ENCODE results near the gene SYNDIG1. TPM values are rescaled to one million over a fixed set of nuclear protein-coding genes. Genes with fewer than 3 reads are reported as not detected.

SYNDIG1 gene
- total and polyA plus RNA-seq, 2 donors (not counting 1 experiment from before 2014, with no cell fraction given) = not detected

- Histone ChIP-seq H3K36me3 (replicated peaks in 1 of 2; ENCODE audit: control extremely low read depth in 1 of 2, control insufficient read depth in 1 of 2, extremely low read depth in 1 of 2, insufficient read depth in 2 of 2, low read length in 1 of 2) (no peaks in the 10 kb centered on the region), H2AFZ (ENCODE audit: insufficient read depth, low read depth, low read length, poor library complexity, severe bottlenecking) (no peak overlapping the region), H3K4me3 (ENCODE audit: control extremely low read depth in 1 of 5, extremely low read depth in 1 of 5, insufficient read depth in 1 of 5, low read depth in 2 of 5, low read length in 4 of 5) (no peak overlapping the region), H3K27ac (ENCODE audit: low read length in 2 of 2) (no peak overlapping the region), H3K9me3 (ENCODE audit: control extremely low read depth in 1 of 3, control insufficient read depth in 2 of 3, insufficient read depth in 1 of 3, low read length in 2 of 3) (no peaks in the 10 kb centered on the region), H3K79me2 (ENCODE audit: control insufficient read depth, insufficient read depth, low read length) (no peaks in the 10 kb centered on the region), H4K20me1 (ENCODE audit: control insufficient read depth, insufficient read depth, low read length, poor library complexity, severe bottlenecking) (no peaks in the 10 kb centered on the region), H3K9ac (ENCODE audit: low read length) (no peak overlapping the region), H3K27me3 (replicated peaks in 1 of 4; ENCODE audit: control extremely low read depth in 1 of 4, control insufficient read depth in 3 of 4, insufficient read depth in 4 of 4, low read length in 3 of 4) (no peaks in the 10 kb centered on the region), H3K4me2 (replicated peaks; ENCODE audit: low read depth, low read length, poor library complexity, severe bottlenecking) (no peak overlapping the region), H3K4me1 (ENCODE audit: control insufficient read depth in 2 of 2, insufficient read depth in 2 of 2, low read length in 2 of 2) (peaks cover 3 to 8% of the 10 kb centered on the region in 2 donors)
- Mint-ChIP-seq H3K27me3 (no peaks in the 10 kb centered on the region), H3K9me3 (ENCODE audit: insufficient read depth) (no peaks in the 10 kb centered on the region), H3K4me3 (no peak overlapping the region), H3K27ac (no peak overlapping the region), H3K4me1 (peaks cover 18% of the 10 kb centered on the region)
- no peak for DNase-seq
- WGBS (ENCODE audit: insufficient coverage) = 97% methylated on average over 7 of the region's 7 CpGs
- no peak for TF ChIP-seq EZH2 (IDR thresholded peaks at IDR 0.05; ENCODE audit: borderline replicate concordance, insufficient read depth, low read depth, low read length, poor library complexity, severe bottlenecking)
- TF ChIP-seq, protein P1, sequence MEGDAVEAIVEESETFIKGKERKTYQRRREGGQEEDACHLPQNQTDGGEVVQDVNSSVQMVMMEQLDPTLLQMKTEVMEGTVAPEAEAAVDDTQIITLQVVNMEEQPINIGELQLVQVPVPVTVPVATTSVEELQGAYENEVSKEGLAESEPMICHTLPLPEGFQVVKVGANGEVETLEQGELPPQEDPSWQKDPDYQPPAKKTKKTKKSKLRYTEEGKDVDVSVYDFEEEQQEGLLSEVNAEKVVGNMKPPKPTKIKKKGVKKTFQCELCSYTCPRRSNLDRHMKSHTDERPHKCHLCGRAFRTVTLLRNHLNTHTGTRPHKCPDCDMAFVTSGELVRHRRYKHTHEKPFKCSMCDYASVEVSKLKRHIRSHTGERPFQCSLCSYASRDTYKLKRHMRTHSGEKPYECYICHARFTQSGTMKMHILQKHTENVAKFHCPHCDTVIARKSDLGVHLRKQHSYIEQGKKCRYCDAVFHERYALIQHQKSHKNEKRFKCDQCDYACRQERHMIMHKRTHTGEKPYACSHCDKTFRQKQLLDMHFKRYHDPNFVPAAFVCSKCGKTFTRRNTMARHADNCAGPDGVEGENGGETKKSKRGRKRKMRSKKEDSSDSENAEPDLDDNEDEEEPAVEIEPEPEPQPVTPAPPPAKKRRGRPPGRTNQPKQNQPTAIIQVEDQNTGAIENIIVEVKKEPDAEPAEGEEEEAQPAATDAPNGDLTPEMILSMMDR (IDR thresholded peaks at IDR 0.05) = no peak
- intact Hi-C loops (cut with micrococcal nuclease) = no loop called here
- ATAC-seq (ENCODE audit: low read depth) = no peak
- ChIA-PET POLR2A (no interaction called here), CTCF (no interaction called here)
Observed at GRCh38 chr20:24572140-24572539, 102.7 kb downstream of the SYNDIG1 start.

GRCh38 chr20:24572862-24573261, 103.4 kb downstream of the SYNDIG1 start:
- ATAC-seq (ENCODE audit: low read depth) = no peak
- POLR2A ChIA-PET = no interaction called here
- 83% methylated on average over 3 of the region's 5 CpGs for WGBS (ENCODE audit: insufficient coverage)

More at GRCh38 chr20:24572862-24573261, 103.4 kb downstream of the SYNDIG1 start:
- H3K4me1 ChIP-seq (ENCODE audit: control insufficient read depth in 2 of 2, insufficient read depth in 2 of 2, low read length in 2 of 2) = peaks cover 3 to 8% of the 10 kb centered on the region in 2 donors
- H3K79me2 ChIP-seq (ENCODE audit: control insufficient read depth, insufficient read depth, low read length) = no peaks in the 10 kb centered on the region
- no peak overlapping the region for H3K9ac ChIP-seq (ENCODE audit: low read length)
- intact Hi-C loops (cut with micrococcal nuclease) = no loop called here
- no peak overlapping the region for H3K4me3 ChIP-seq (ENCODE audit: control extremely low read depth in 1 of 5, extremely low read depth in 1 of 5, insufficient read depth in 1 of 5, low read depth in 2 of 5, low read length in 4 of 5)
- H3K27ac Mint-ChIP-seq = no peak overlapping the region
- no peak overlapping the region for H3K4me2 ChIP-seq (replicated peaks; ENCODE audit: low read depth, low read length, poor library complexity, severe bottlenecking)
- no peaks in the 10 kb centered on the region for H4K20me1 ChIP-seq (ENCODE audit: control insufficient read depth, insufficient read depth, low read length, poor library complexity, severe bottlenecking)
- no peak overlapping the region for H3K4me3 Mint-ChIP-seq
- TF ChIP-seq, protein P1 (IDR thresholded peaks at IDR 0.05) = no peak
- no peak for TF ChIP-seq EZH2 (IDR thresholded peaks at IDR 0.05; ENCODE audit: borderline replicate concordance, insufficient read depth, low read depth, low read length, poor library complexity, severe bottlenecking)
- H3K4me1 Mint-ChIP-seq = peaks cover 18% of the 10 kb centered on the region
- H2AFZ ChIP-seq (ENCODE audit: insufficient read depth, low read depth, low read length, poor library complexity, severe bottlenecking) = no peak overlapping the region
- no peaks in the 10 kb centered on the region for H3K27me3 ChIP-seq (replicated peaks in 1 of 4; ENCODE audit: control extremely low read depth in 1 of 4, control insufficient read depth in 3 of 4, insufficient read depth in 4 of 4, low read length in 3 of 4)
- H3K9me3 Mint-ChIP-seq (ENCODE audit: insufficient read depth) = no peaks in the 10 kb centered on the region
- CTCF ChIA-PET = no interaction called here
- no peaks in the 10 kb centered on the region for H3K36me3 ChIP-seq (replicated peaks in 1 of 2; ENCODE audit: control extremely low read depth in 1 of 2, control insufficient read depth in 1 of 2, extremely low read depth in 1 of 2, insufficient read depth in 2 of 2, low read length in 1 of 2)
- H3K9me3 ChIP-seq (ENCODE audit: control extremely low read depth in 1 of 3, control insufficient read depth in 2 of 3, insufficient read depth in 1 of 3, low read length in 2 of 3) = no peaks in the 10 kb centered on the region
- H3K27ac ChIP-seq (ENCODE audit: low read length in 2 of 2) = no peak overlapping the region
- H3K27me3 Mint-ChIP-seq = no peaks in the 10 kb centered on the region
- DNase-seq = no peak
